ENCODE measurements around the gene SEMA3E. TPM values are rescaled to one million over a fixed set of nuclear protein-coding genes. Genes with fewer than 3 reads are reported as not detected.
"Not testable (repeated sequence)": the region's sequence is repeated elsewhere in the genome, so short reads cannot be mapped to it uniquely, and the experiment has no call there.

The SEMA3E gene
- total RNA-seq, 1 donor from 2014 or later, result 7.5 TPM

DNA sequence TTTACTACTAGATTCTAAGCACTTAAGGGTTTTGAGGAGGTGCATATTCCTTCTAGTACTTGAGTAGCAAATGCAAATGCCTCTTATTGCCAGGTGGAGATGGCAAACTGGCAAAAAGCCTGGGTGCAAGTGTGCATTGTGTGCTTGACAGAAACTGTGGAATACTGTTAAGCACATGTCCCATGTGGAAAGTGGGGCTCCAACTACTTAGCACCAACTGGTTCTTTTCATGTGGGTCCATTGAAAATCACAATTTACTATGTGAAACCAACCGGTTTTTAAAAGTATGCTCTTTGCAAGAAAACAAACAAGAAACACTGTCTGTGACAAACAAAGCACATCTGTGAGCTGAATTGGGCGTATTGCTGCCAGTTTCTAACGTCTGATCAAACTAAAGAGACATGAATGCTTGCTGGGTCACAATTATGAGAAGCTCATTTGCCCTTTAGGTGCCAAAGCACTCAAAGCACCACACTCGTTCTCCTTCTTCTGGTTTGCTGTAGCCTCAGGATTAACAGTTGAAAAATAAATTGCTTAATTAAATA, 197.4 kb downstream of the SEMA3E start:
- DNase-seq, result peak; percentile 38

DNA sequence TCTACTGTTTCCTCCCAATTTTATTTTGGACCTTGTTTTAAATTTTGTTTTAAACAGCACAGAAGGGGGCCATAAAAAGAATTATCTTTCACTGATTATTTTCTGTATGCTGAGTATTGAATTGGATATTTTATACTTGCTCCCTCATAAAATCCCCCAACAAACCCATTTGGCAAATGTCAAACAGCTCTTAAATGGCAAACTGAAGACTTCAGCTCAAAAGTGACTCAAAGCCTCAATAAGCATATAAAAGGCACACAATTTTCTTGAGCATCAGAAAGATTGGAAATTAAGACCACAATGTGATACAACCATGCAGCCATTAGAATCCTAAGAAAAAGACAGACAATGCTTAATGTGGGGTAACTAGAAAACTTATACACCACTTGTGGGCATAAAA, 199.2 kb downstream of the SEMA3E start:
- no peak for DNase-seq

DNA sequence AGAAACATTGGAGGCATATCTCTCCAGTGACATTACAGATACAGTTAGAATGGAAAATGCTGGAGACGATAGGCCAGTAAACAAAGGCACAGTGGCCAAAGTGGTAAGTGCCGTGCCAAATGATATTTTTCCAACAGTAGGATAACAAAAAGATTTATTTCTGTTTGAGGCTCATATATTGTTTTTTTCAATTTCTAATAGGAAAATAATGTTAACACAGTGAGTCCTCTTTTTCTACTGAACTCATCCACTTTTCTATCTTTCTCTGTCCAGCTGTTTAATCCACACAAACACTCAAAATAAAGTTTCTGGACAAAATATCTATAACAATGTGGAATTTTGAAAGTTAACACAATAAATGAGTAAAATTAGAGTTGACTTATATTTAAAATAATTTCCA, 201.3 kb downstream of the SEMA3E start:
- DNase-seq, result no peak

- no peak for DNase-seq
Measured at GRCh38 chr7:83446102-83446669, 202.8 kb downstream of the SEMA3E start.

GRCh38 chr7:83442911-83443310, 206.0 kb downstream of the SEMA3E start:
- DNase-seq, result no peak

DNA sequence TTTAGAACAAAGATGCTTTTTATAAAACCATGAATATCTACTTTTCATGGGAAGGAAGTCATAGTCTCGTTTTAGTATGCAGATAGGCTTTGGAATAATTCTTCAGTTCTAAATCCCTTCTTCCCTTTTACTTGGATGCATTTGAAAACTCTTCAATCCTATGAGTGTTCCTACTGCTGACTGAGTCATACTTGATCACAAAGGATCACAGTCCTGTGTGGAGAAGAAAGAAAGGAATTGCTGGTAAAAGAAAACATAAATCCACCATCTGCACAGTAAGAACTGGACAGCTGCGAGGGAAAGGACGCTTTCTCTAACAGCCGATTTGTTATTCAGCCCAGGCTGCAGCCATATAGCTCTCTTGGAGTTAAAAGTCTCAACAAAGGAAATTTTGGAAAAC, 209.9 kb downstream of the SEMA3E start:
- DNase-seq, result no peak

DNA sequence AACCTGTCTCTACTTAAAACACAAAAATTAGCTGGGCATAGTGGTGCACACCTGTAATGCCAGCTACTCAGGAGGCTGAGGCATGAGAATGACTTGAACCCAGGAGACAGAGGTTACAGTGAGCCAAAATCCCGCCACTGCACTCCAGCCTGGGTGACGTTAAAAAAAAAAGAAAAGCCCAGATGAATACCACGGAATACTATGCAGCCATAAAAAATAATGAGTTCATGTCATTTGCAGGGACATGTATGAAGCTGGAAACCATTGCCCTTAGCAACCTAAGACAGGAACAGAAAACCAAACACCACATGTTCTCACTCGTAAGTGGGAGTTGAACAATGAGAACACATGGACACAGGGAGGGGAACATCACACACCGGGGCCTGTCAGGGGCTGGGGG, 218.7 kb downstream of the SEMA3E start:
- not testable (repeated sequence) for DNase-seq

- no peak for DNase-seq
Measured at GRCh38 chr7:83429493-83429892, 219.4 kb downstream of the SEMA3E start.

- DNase-seq, result no peak
Measured at GRCh38 chr7:83427884-83428283, 221.1 kb downstream of the SEMA3E start.

- DNase-seq, result no peak
Measured at GRCh38 chr7:83426325-83426724, 222.6 kb downstream of the SEMA3E start.

DNA sequence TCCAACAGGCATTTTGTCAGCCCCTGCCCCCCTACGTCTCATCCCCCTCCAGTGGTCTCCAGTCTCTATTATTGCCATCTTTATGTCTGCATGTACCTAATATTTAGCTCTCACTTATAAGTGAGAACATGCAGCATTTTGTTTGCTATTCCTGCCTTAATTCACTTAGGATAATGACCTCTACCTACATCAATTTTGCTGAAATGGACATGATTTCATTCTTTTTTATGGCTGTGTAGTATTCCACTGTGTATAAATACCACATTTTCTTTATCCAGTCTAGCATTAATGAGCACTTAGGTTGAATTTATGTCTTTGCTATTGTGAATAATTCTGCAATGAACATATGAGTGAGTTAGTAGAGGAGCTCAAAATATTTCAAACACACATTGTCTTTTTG, 229.9 kb downstream of the SEMA3E start:
- DNase-seq, result no peak

- DNase-seq, result no peak
Measured at GRCh38 chr7:83415840-83416239, 233.1 kb downstream of the SEMA3E start.

- DNase-seq, result no peak
Measured at GRCh38 chr7:83414947-83415346, 234.0 kb downstream of the SEMA3E start.

DNA sequence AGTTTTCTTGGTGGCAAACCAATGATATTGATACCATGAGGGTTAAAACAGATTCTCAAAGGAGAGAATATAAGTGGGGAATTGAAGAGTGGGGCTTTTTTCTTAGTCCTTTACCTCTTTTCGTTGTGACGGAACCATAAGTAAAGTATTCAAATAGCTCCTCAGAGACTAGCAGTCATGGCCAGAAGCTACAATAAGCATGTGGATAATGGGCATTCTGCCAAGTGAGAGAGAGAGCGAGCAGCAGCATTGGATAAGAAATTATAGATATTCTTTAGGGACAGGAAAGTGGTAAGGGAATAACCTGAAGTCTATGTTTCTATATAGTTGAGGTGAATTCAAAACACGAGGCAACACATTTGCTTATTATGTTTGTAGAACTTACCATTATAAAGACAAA, 235.1 kb downstream of the SEMA3E start:
- DNase-seq, result no peak

DNA sequence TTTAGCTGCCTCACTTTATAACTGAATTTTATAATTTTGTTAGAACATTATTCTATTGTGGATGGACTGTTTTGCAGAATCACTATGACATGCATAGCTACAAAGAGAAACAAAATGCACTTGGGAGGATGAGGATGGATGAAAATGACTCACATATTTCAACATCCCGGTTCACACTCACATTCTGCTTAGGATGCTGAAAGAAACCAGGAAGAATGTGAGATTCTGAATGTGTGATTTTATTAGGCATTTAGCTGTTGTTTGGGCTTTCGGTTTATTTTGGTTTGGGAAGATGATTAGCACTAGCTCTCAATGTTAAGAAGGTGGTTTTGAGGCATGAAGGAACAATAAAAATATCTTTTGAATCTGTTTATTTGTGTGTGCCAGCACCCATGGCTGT, 235.5 kb downstream of the SEMA3E start:
- DNase-seq, result no peak

- DNase-seq, result peak; percentile 6
Measured at GRCh38 chr7:83410989-83411591, 237.8 kb downstream of the SEMA3E start.

DNA sequence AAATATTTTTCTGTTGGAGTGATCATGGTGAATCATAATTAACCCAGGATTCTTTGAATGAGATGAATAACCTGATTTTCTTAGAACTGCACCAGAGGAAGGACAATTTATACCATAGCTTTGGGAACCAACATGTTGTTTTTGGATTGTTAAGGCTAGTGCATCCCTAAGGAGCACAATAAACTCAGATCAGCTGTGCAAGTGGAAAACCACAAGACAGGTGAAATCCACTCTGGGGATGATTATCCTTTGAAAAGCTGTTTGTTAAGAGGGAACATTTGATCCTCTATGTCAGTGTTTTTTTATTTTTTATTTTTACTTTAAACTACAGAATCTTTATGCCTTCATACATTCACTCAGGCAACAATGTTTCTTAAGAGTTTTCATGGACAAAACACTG, 254.2 kb downstream of the SEMA3E start:
- no peak for DNase-seq

DNA sequence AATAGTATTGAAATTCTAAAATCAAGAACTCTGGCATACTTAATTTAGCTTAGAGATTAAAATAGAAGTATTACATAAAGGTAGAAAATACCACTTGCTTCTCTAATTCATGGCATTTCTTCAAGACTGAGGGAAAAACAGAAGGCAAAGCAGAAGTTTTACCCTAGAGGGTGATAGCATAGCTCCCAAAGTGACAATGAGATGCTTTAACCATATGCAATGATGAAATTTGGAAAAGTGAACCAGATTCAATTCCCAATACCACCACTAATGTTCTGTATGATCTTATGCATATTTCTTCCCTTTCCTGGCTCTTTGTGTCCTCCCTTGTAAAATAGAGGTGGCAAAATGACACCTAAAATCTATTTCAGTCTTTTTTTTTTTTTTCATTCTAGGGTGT, 260.5 kb downstream of the SEMA3E start:
- DNase-seq, result no peak

DNA sequence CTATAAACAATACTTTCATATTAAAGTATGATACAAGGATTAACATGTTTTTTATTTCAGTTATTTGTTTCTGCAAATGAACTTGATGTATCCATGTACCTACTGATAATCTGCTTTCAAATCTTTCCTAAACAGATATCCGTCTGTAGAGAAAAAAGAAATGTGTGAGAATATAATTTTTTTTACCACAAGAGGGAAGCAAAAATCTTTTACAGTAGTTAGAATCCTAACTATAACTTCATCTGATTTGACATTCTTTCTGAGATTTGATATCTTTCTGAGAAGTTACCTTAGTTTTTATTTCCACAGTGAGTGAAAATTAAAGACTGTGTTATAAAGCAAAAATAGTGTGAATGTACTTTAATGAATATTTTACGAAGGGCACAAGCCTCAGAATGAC, 282.3 kb downstream of the SEMA3E start:
- DNase-seq, result no peak

- DNase-seq, result no peak
Measured at GRCh38 chr7:83365746-83366145, 283.2 kb downstream of the SEMA3E start.

DNA sequence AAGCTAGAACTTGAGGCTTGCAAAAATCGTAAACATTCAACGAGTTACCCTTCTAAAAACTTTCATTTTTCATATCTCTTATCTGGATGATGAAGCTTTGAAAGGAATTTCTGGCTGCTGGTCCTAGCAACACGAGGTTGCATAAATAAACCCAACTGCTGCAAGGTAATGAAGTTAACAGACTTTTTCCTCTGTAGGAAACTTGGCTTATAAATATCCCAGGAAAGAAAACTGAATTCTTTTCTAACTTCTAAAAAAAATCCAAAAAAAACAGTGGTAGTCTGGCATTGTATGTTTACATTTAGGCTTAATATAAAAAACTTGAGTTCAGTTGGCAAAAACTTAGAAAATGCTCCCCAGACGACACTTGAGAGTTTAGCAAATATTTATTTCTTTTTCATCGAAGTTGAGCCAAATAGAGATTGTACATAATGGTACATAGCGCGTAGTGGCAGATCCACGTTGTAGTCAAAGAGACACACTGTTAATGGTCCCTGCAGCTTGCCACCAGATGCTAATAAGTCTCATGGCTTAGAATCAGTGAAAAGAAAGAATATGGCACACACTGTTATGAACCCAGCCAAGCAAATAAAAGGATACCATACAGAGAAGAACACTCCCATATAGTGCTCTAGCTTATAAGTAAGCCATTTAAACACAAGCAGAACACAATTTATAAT, 285.9 kb downstream of the SEMA3E start:
- DNase-seq, result peak; percentile 97

- no peak for DNase-seq
Measured at GRCh38 chr7:83359108-83359507, 289.8 kb downstream of the SEMA3E start.

DNA sequence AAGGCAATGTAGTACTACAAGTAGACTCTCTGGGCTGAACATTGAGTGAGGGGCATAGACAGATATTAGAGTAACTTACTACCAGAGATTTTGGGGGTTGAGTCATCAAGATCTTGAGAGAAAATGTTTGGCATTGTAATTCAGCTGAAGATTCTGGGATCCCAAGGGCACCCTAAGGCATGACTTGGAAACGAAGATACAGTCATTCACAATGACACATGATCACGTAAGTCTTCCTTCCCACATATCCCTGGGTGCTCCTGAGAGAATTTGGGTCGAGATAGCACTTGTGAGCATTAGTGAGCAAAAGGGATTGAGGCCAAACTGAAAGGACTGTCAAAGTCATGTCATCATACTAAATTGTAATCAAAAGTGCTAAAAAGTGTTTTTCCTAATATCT, 293.8 kb downstream of the SEMA3E start:
- DNase-seq, result no peak

DNA sequence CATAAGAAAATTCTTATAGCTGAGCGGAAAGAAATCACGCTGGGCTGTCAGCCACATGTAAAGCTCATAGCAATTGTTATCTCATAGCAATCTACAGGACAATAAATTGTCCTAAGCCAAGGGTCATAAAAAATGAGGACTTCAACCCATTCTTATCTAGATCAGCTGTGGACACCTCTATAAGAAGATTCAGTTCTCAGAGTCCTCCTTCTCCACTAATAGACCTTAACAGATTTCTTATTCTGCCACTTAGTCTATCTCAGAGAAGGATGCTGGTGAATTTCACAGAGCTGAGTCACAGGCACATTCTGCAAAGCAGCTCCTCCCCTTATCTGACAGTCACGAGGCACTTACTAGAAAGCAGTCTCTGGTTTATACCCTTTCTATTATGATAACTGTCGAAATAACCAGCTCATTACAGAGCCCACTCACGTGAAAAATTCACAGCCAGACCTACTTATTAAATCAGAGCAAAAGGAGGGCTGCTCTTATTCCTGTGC, 300.9 kb downstream of the SEMA3E start:
- DNase-seq, result no peak
